RWPE1 (cell line): ENCODE measurements around the gene FBXW7.

Experiments used
- CTCF ChIA-PET: fragments of 350-600 bp; sonication (Branson Sonifier 250); formaldehyde crosslinking; extraction: SDS; loops from one replicate; lab custom pipeline; 2021; lab: Yijun Ruan, JAX
- POLR2A ChIA-PET: fragments of 400-600 bp; formaldehyde crosslinking; extraction: SDS; loops from one replicate; lab custom pipeline; 2020; ENCODE audit warnings: antibody characterized with exemption; ENCODE audit not compliant: low non-redundant PET; lab: Yijun Ruan, JAX
- DNase-seq: peaks from one replicate; pipeline ENCODE4 v3.0.0; 2012; ENCODE audit warnings: low spot score
- H3K27ac ChIP-seq: fragments of 450-650 bp; 2 replicates; pipeline ENCODE4 v1.5.1; 2017
- CTCF ChIP-seq: fragments of 450-650 bp; conservative IDR thresholded peaks from 2 replicates; pipeline ENCODE4 v1.5.1; 2017; ENCODE audit warnings: low read depth, mild to moderate bottlenecking

FBXW7 gene

GRCh38 chr4:152437561-152437960 lies 98.3 kb downstream of the FBXW7 start:
- no peak for DNase-seq
- H3K27ac ChIP-seq = no peak overlapping the region
- POLR2A ChIA-PET = no interaction called here
- CTCF ChIA-PET = interaction anchor here (0.8 kb wide), 1 partner anchor 145 kb away, joined by 3 read pairs; no protein-coding TSS in a partner anchor
- no peak for TF ChIP-seq CTCF

DNA sequence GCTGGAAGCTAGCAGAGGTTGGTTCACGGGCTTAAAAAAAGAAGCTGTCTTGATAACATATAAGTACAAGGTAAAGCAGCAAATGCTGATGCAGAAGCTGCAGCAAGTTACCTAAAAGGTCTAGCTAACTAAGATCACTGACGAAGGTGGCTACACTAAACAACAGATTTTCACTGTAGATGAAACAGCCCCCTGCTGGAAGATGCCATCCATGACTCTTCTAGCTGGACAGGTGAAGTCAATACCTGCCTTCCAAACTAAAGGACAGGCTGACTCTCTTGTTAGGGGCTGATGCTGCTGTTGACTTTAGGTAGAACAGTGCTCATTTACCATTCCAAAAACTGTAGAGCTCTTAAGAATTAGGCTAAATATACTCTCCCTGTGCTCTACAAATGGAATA lies 99.5 kb downstream of the FBXW7 start:
- POLR2A ChIA-PET = no interaction called here
- CTCF ChIA-PET = interaction anchor here (0.6 to 0.8 kb wide), 2 partner anchors 39 to 870 kb away, joined by 3 to 4 read pairs; no protein-coding TSS in a partner anchor
- no peak overlapping the region for H3K27ac ChIP-seq
- TF ChIP-seq CTCF = no peak
- no peak for DNase-seq

GRCh38 chr4:152434011-152434410 lies 101.9 kb downstream of the FBXW7 start:
- H3K27ac ChIP-seq = no peak overlapping the region
- ChIA-PET CTCF (no interaction called here), POLR2A (no interaction called here)
- TF ChIP-seq CTCF = no peak
- DNase-seq = no peak

DNA sequence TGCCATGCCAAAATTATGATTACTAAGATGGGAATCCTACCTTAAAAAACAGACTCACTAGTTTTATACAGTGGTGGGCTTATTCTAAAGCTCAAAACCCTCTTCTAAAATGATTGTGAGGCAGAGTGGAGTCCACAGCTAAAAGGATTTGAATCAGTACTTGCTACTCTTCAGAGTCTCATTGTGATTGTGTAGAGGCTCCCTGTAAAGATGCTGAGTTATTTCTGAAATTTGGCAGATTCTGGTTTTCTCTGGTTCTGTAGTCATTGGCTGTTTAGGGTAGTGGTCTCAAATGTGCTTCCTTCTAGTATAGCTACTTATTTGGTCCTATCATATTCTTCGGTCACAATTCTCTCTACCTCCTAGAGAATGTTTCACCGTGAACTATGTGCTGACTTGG lies 104.1 kb downstream of the FBXW7 start:
- no peak overlapping the region for H3K27ac ChIP-seq
- ChIA-PET CTCF (no interaction called here), POLR2A (no interaction called here)
- no peak for DNase-seq
- TF ChIP-seq CTCF = no peak

DNA sequence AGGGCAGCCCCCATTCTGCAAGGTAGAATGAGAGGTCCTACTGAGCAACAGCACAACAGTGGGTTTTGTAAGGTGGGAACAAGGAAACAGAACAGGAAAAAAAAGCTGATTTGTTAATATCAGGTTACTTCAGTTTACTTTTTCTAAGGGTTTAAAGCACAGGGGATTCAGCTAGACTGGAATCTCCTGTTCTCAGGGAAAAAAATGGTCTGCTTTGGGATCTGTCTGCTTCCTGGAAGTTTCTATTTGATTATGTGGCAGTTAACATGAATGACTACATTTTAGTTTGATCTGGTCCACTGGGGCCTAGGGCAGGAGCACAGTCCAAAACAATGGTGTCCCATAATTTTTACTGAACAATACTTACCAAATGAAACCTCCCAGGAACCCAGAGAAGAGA lies 104.6 kb downstream of the FBXW7 start:
- POLR2A ChIA-PET = no interaction called here
- CTCF ChIA-PET = no interaction called here
- no peak for TF ChIP-seq CTCF
- no peak overlapping the region for H3K27ac ChIP-seq
- no peak for DNase-seq

GRCh38 chr4:152430507-152430906 lies 105.4 kb downstream of the FBXW7 start:
- CTCF ChIA-PET = no interaction called here
- no peak for DNase-seq
- H3K27ac ChIP-seq = no peak overlapping the region
- TF ChIP-seq CTCF = no peak
- POLR2A ChIA-PET = no interaction called here
